Mucosa of descending colon (tissue), 3 donors: ENCODE results near the gene ADGRG4. TPM values are rescaled to one million over a fixed set of nuclear protein-coding genes. Genes with fewer than 3 reads are reported as not detected.

Experiments used
- ATAC-seq: fragments of 200-7000 bp; cut with Tn5 transposase; one replicate; pipeline ENCODE4 v1.9.1; 2020; ENCODE audit warnings: mild to moderate bottlenecking, moderate library complexity
- DNase-seq, 3 donors: peaks; one replicate each; pipeline ENCODE4 v3.0.0-alpha.2; 2020
- H3K36me3 ChIP-seq: fragments of 200-600 bp; one replicate; pipeline ENCODE4 v1.8.0; 2021; ENCODE audit warnings: low read depth, mild to moderate bottlenecking
- H3K4me1 ChIP-seq: fragments of 200-600 bp; one replicate; pipeline ENCODE4 v1.8.0; 2021; ENCODE audit warnings: low read depth, mild to moderate bottlenecking
- H3K4me3 ChIP-seq: fragments of 200-600 bp; one replicate; pipeline ENCODE4 v1.8.0; 2021; ENCODE audit warnings: mild to moderate bottlenecking
- H3K9me3 ChIP-seq: fragments of 200-600 bp; one replicate; pipeline ENCODE4 v1.8.0; 2021; ENCODE audit warnings: mild to moderate bottlenecking
- intact Hi-C, 2 donors: fragments of 100-400 bp; cut with DNase I in 1 of 2; cut with micrococcal nuclease in 1 of 2; formaldehyde crosslinking; loops; one replicate each; pipeline versions ENCODE4 v1.11.0 to v1.11.1; 2022; cut with DNase I, micrococcal nuclease
- total RNA-seq, 3 donors: library from RNA; stranded (reverse); fragmentation: NEBNext Ultra II Directional in 2 of 3; extraction: Animal tissue kit (Norgen Biotek cat#: 25700) in 2 of 3; gene quantifications; one replicate each; pipeline versions ENCODE4 v1.2.1 to v1.2.4, GENCODE V29; 2021 to 2023
- TF ChIP-seq, protein P1 (sequence below): fragments of 200-600 bp; IDR thresholded peaks from one replicate; pipeline ENCODE4 v1.8.0; 2022; ENCODE audit warnings: antibody characterized with exemption, mild to moderate bottlenecking
- donor health status: DM: no; HTN: no; CAD: no; lungs with moderate emphysema.
- donor health status: DM: no; HTN: no; CAD: no.
- donor health status: DM: no; HTN: yes; CAD: no.

Gene ADGRG4
- total RNA-seq, 3 donors from 2014 or later = 0.03 TPM; not detected in 1

DNA sequence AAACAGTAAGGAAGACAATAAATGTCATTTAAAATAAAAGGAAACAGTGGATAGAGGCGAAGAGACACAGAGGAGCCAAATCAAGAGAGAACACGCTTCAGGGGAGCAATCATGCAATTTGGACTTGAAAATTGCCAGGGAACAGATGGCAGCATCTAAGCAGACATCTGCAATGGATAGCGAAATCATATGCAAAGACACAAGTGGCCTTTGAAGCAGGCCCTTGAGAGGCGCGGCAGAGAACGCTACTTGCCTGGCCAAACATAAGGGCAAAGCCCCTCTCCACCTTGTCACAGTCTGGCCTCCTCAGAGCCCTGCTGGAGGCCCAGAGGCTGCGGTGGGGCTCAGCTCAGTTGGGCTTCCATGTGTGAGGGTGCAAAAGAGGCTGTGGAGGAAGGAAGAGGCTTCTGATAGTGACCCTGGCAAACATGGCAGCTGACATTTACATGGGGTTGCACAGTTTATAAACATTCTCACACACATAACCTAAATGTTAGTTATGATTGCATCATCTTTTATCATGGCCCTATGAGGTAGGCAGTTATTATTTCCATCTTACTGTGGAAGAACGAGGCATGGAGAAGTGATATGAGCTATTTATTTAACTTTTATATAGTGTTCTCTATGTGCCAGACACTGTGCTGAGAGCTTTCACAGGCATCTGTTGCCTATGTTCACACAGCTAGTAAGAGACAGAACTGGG, 18.3 kb downstream of the ADGRG4 start:
- Histone ChIP-seq H3K36me3 (no peaks in the 10 kb centered on the region), H3K4me3 (no peak overlapping the region), H3K9me3 (no peaks in the 10 kb centered on the region), H3K4me1 (no peaks in the 10 kb centered on the region)
- DNase-seq = no peak
- TF ChIP-seq, protein P1, sequence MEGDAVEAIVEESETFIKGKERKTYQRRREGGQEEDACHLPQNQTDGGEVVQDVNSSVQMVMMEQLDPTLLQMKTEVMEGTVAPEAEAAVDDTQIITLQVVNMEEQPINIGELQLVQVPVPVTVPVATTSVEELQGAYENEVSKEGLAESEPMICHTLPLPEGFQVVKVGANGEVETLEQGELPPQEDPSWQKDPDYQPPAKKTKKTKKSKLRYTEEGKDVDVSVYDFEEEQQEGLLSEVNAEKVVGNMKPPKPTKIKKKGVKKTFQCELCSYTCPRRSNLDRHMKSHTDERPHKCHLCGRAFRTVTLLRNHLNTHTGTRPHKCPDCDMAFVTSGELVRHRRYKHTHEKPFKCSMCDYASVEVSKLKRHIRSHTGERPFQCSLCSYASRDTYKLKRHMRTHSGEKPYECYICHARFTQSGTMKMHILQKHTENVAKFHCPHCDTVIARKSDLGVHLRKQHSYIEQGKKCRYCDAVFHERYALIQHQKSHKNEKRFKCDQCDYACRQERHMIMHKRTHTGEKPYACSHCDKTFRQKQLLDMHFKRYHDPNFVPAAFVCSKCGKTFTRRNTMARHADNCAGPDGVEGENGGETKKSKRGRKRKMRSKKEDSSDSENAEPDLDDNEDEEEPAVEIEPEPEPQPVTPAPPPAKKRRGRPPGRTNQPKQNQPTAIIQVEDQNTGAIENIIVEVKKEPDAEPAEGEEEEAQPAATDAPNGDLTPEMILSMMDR = no peak
- no peak for ATAC-seq
- intact Hi-C loops = no loop called here

DNA sequence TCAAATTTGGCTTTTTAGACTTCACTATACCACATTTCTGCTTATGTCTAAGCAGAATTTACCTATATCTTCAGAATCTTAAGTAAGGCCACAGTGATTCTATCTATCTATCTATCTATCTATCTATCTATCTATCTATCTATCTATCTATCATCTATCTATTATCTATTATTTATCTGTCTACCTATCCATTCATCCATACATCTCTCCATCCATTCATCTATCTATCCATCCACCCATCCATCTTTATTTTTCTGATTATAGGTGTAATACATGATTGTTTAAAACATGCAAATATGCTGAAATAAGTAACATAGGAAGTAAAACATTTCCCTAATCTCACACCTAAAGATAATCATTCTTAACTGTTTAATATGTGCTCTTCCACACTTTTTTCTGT, 18.8 kb downstream of the ADGRG4 start:
- Histone ChIP-seq H3K4me1 (no peaks in the 10 kb centered on the region), H3K9me3 (no peaks in the 10 kb centered on the region), H3K4me3 (no peak overlapping the region), H3K36me3 (no peaks in the 10 kb centered on the region)
- ATAC-seq = no peak
- TF ChIP-seq, protein P1 = no peak
- no peak for DNase-seq
- intact Hi-C loops = no loop called here

DNA sequence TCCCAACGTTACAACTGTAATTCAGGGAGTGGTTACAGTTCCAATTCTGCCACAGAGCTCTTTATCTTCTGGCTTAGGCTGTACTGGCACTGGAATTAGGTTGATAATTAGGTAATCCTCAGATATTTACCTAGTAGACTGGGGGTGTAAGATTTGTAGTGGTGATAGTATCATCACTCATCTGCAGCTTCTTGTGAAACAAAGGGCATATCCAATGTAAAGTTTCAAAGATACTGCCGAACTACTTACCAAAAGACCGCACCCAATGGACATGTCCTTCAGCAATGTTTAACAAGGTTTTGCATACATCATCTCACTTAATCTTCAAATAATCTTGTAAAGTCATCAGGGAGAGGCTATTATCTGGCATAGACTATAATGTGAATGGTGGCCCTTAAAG, 20.8 kb downstream of the ADGRG4 start:
- TF ChIP-seq, protein P1 = no peak
- no peak for DNase-seq
- Histone ChIP-seq H3K9me3 (no peaks in the 10 kb centered on the region), H3K36me3 (no peaks in the 10 kb centered on the region), H3K4me3 (no peak overlapping the region), H3K4me1 (no peaks in the 10 kb centered on the region)
- intact Hi-C loops = no loop called here
- no peak for ATAC-seq

DNA sequence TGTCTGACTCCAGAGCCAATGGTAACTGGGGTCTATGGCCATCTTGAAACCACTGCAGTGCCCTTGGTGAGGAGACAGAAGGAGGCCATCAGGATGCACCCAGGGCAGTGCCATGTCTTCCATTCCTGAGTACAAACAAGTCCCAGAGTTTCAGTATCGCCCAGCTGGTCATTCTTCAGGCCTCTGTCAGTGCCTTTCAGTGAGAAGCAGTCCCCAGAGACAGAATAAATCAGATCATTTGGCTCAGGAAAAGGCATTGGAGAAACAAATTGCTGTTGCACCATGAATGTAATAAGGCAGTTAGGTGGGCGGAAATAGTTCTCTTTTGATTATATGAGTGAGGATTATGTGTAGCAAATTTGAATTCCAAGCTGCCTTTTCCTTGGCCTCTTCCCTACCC, 21.3 kb downstream of the ADGRG4 start:
- no peaks in the 10 kb centered on the region for H3K9me3 ChIP-seq
- H3K36me3 ChIP-seq = no peaks in the 10 kb centered on the region
- H3K4me3 ChIP-seq = no peak overlapping the region
- no peaks in the 10 kb centered on the region for H3K4me1 ChIP-seq
- no peak for ATAC-seq
- intact Hi-C loops = no loop called here
- DNase-seq = no peak
- TF ChIP-seq, protein P1 = no peak

DNA sequence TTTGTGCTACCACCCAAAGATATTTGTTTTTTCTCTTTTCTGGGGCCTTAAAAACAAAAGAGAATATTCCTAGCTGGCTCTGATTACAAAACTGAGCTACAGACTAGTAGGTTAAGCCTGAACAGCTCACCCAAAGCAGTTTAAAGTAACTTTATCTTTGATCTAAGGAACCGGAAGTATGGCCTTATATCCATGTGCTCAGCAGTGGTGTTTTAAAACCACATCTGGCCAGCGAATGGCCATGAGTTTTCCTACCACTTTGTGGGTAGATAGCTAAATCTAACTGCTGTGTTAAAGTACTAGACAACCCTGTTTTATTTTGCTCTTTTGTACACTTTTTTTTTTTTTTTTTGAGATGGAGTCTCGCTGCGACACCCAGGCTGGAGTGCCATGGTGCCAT, 24.6 kb downstream of the ADGRG4 start:
- intact Hi-C loops = no loop called here
- Histone ChIP-seq H3K36me3 (no peaks in the 10 kb centered on the region), H3K9me3 (no peaks in the 10 kb centered on the region), H3K4me1 (no peaks in the 10 kb centered on the region), H3K4me3 (no peak overlapping the region)
- no peak for ATAC-seq
- DNase-seq = no peak
- TF ChIP-seq, protein P1 = no peak

DNA sequence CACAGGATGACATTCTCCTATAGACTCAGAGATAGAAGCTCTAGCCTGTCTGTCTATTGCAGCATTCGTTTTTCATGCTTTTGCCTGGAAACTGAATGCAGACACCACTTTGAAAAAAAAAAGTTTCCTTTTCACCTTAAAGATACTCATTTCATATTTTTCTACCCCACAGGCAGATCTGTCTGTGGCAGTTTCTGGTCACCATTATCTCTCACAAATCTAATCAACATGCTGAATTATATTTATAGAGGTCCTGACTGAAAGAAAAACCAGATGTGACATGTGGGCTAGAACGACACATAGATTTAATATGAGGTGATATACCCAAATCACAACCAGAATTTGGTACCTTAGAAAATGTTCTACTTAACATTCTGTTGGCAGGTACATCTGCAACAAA, 28.2 kb downstream of the ADGRG4 start:
- no peak for ATAC-seq
- TF ChIP-seq, protein P1 = no peak
- Histone ChIP-seq H3K4me1 (no peaks in the 10 kb centered on the region), H3K4me3 (no peak overlapping the region), H3K36me3 (no peaks in the 10 kb centered on the region), H3K9me3 (no peaks in the 10 kb centered on the region)
- no peak for DNase-seq
- intact Hi-C loops = no loop called here
